K562 (cell line): ENCODE results near the gene BNIPL. TPM values are rescaled to one million over a fixed set of nuclear protein-coding genes. Genes with fewer than 3 reads are reported as not detected.

Experiments used
- ARID3B ChIP-seq: fragments of 250-450 bp; sonication (Bioruptor Pico); IDR thresholded peaks from 2 replicates; pipeline ENCODE4 v1.4.0; 2020; ENCODE audit warnings: borderline replicate concordance
- CBFB ChIP-seq: sonication (generic); formaldehyde crosslinking; IDR thresholded peaks from 2 replicates; pipeline ENCODE4 v1.4.0; 2020; ENCODE audit warnings: mild to moderate bottlenecking, missing genetic modification reagents
- CBX5 ChIP-seq: IDR thresholded peaks from 2 replicates; pipeline ENCODE4 v1.6.1; 2014; ENCODE audit warnings: low read depth, borderline replicate concordance
- CXXC5 ChIP-seq: fragments of 250-450 bp; sonication (Bioruptor Pico); IDR thresholded peaks from 2 replicates; pipeline ENCODE4 v1.8.0; 2022; ENCODE audit warnings: inconsistent platforms, mild to moderate bottlenecking, moderate library complexity
- DEAF1 ChIP-seq: fragments of 450-650 bp; formaldehyde crosslinking; IDR thresholded peaks from 2 replicates; pipeline ENCODE4 v1.4.0; 2020; ENCODE audit warnings: mild to moderate bottlenecking, moderate library complexity
- EP400 ChIP-seq: fragments of 450-650 bp; IDR thresholded peaks from 2 replicates; pipeline ENCODE4 v1.6.1; 2017; ENCODE audit warnings: antibody characterized with exemption, mild to moderate bottlenecking, moderate library complexity
- ETV6 ChIP-seq, 3 experiments: fragments of 150-350 bp in 1 of 3; sonication (generic) in 1 of 3; formaldehyde crosslinking in 1 of 3; IDR thresholded peaks; 2 replicates each; pipeline versions ENCODE4 v1.6.1 to v1.8.0; 2014 to 2022; ENCODE audit warnings: borderline replicate concordance in 2 of 3, low read depth in 2 of 3, antibody characterized with exemption in 1 of 3, low read length in 1 of 3, mild to moderate bottlenecking in 1 of 3, missing genetic modification reagents in 1 of 3
- GTF2F1 ChIP-seq: IDR thresholded peaks from 2 replicates; pipeline ENCODE4 v1.6.1; 2011; ENCODE audit warnings: low read depth, low read length, improper control_type of control experiment
- MCM5 ChIP-seq: fragments of 450-650 bp; IDR thresholded peaks from 2 replicates; pipeline ENCODE4 v1.6.1; 2016; ENCODE audit warnings: low read depth
- MECOM ChIP-seq: fragments of 250-450 bp; sonication (Bioruptor Pico); IDR thresholded peaks from 2 replicates; pipeline ENCODE4 v1.8.0; 2022; ENCODE audit warnings: inconsistent platforms
- NELFE ChIP-seq: IDR thresholded peaks from 2 replicates; pipeline ENCODE4 v1.6.1; 2011; ENCODE audit warnings: mild to moderate bottlenecking; ENCODE audit not compliant: insufficient read depth, insufficient read length
- RREB1 ChIP-seq: fragments of 250-450 bp; sonication (Bioruptor Pico); IDR thresholded peaks from 2 replicates; pipeline ENCODE4 v1.4.0; 2020
- SRSF1 ChIP-seq: fragments of 200-400 bp; formaldehyde crosslinking; IDR thresholded peaks from 2 replicates; pipeline ENCODE4 v1.6.1; 2017; ENCODE audit warnings: mild to moderate bottlenecking, low read depth, low read length, moderate library complexity
- TARDBP ChIP-seq: fragments of 450-650 bp; IDR thresholded peaks from 2 replicates; pipeline ENCODE4 v1.6.1; 2016
- TSC22D4 ChIP-seq: fragments of 450-650 bp; IDR thresholded peaks from 2 replicates; pipeline ENCODE4 v1.6.1; 2016; ENCODE audit warnings: missing genetic modification characterization, missing biosample characterization, control low read depth
- ZC3H4 ChIP-seq: sonication (generic); formaldehyde crosslinking; IDR thresholded peaks from 2 replicates; pipeline ENCODE4 v1.9.0; 2021; ENCODE audit warnings: missing genetic modification reagents, borderline replicate concordance
- ZNF12 ChIP-seq: sonication (generic); formaldehyde crosslinking; IDR thresholded peaks from 2 replicates; pipeline ENCODE4 v1.4.0; 2020; ENCODE audit warnings: mild to moderate bottlenecking, missing genetic modification reagents
- ZNF263 ChIP-seq: sonication (generic); formaldehyde crosslinking; IDR thresholded peaks from 2 replicates; pipeline ENCODE4 v1.8.0; 2022; ENCODE audit warnings: mild to moderate bottlenecking, missing genetic modification reagents, borderline replicate concordance
- polyA plus RNA-seq, 8 experiments: library from polyadenylated mRNA; depleted of rRNA in 4 of 8; stranded (reverse) in 5 of 8; unstranded in 3 of 8; fragments of >200 nt; fragmentation: Nextera tagmentation in 2 of 8; fragmentation: Illumina TruSeq in 1 of 8; extraction: Ambion mirVana in 2 of 8; extraction: Trizol in 1 of 8; gene quantifications; 2 replicates each; pipeline versions ENCODE4 v1.2.1 to v1.2.3, GENCODE V29; 2011 to 2014; ENCODE audit warnings: inconsistent platforms in 1 of 8, missing spikeins in 1 of 8
- total RNA-seq, 7 experiments: library from RNA; depleted of rRNA in 6 of 7; stranded (reverse); fragments of >200 nt in 6 of 7; fragmentation: Illumina TruSeq in 2 of 7; extraction: Trizol in 2 of 7; gene quantifications; 2 replicates each; pipeline versions ENCODE4 v1.2.1 to v1.2.3, GENCODE V29; 2011 to 2021; ENCODE audit warnings: low replicate concordance in 1 of 7

BNIPL gene
- total and polyA plus RNA-seq, 9 of the 15 experiments (the other 6 are each of a cell fraction or from before 2014, with no cell fraction given): 0.08 to 1.4 (median 0.68) TPM

GRCh38 chr1:151070474-151071276, 34.3 kb downstream of the BNIPL start, which contains the start of gene GABPB2 (continued):
- TF ChIP-seq RREB1: 0 out of 2 replicates have a peak, but pooled peaks have one; percentile 81
- TF ChIP-seq ETV6 (IDR thresholded peaks at IDR 0.05; ENCODE audit: borderline replicate concordance in 1 of 2, low read depth in 2 of 2, low read length in 1 of 2): 0 out of 4 replicates have a peak, but pooled peaks of 1 of the 2 experiments have one; percentile 61
- no peak for TF ChIP-seq ETV6 (CRISPR knock-in tag; IDR thresholded peaks at IDR 0.05; ENCODE audit: borderline replicate concordance)
- TF ChIP-seq ZNF12 (CRISPR knock-in tag): no peak; the same call in 1 of the 2 replicates
- TF ChIP-seq MECOM: no peak
- TF ChIP-seq TSC22D4 (tag): no peak
- TF ChIP-seq EP400: peak; percentile 100
- no peak for TF ChIP-seq ARID3B
- 0 out of 2 replicates have a peak, but pooled peaks have one; percentile 10 for TF ChIP-seq SRSF1
- TF ChIP-seq ZNF263: peak; percentile 98
- peak; percentile 75; the same call in 1 of the 2 replicates for TF ChIP-seq GTF2F1
- no peak for TF ChIP-seq CBFB
- TF ChIP-seq CXXC5: peak; percentile 98
- no peak for TF ChIP-seq MCM5
- TF ChIP-seq ZC3H4 (CRISPR knock-in tag): no peak; the same call in 1 of the 2 replicates
- TF ChIP-seq CBX5: no peak
- 0 out of 2 replicates have a peak, but pooled peaks have one; percentile 10 for TF ChIP-seq DEAF1 (CRISPR knock-in tag)
- no peak for TF ChIP-seq NELFE
- TF ChIP-seq TARDBP: peak; percentile 48; the same call in 1 of the 2 replicates
